CD4-positive, alpha-beta T cell (primary cell): ENCODE measurements around the gene RAB31. TPM values are rescaled to one million over a fixed set of nuclear protein-coding genes. Genes with fewer than 3 reads are reported as not detected.

ENCODE experiments used
- ATAC-seq: fragments of 200-7000 bp; cut with Tn5 transposase; one replicate; pipeline ENCODE4 v1.10.0; 2022; ENCODE audit warnings: mild to moderate bottlenecking; ENCODE audit not compliant: poor library complexity
- CTCF ChIA-PET: fragments of 350-600 bp; sonication (Branson Sonifier 250); formaldehyde crosslinking; loops from one replicate; lab custom pipeline; 2021; ENCODE audit warnings: antibody characterized with exemption, inconsistent platforms; lab: Charles Lee
- POLR2A ChIA-PET: fragments of 350-600 bp; sonication (Branson Sonifier 250); formaldehyde crosslinking; loops from one replicate; lab custom pipeline; 2021; ENCODE audit warnings: antibody characterized with exemption, inconsistent platforms; lab: Charles Lee
- DNase-seq, 14 experiments: peaks; one replicate each; pipeline ENCODE4 v3.0.0-alpha.2; 2013 to 2020; ENCODE audit warnings: mixed read lengths in 2 of 14
- H3K27ac ChIP-seq, 2 donors: one replicate each; pipeline versions ENCODE4 v1.5.1 to v1.7.0; 2013; ENCODE audit warnings: low read length in 2 of 2, low read depth in 1 of 2, mild to moderate bottlenecking in 1 of 2
- H3K27me3 ChIP-seq, 2 experiments: 1 replicate in 1 of 2; 2 replicates in 1 of 2; pipeline versions ENCODE4 v1.6.1 to v1.7.0; 2013; ENCODE audit warnings: low read length in 2 of 2, control low read depth in 1 of 2, mild to moderate bottlenecking in 1 of 2, moderate library complexity in 1 of 2; ENCODE audit not compliant: insufficient read depth in 2 of 2, control insufficient read depth in 1 of 2
- H3K36me3 ChIP-seq: one replicate; pipeline ENCODE4 v1.6.1; 2013; ENCODE audit warnings: low read length, control low read depth; ENCODE audit not compliant: insufficient read depth
- H3K4me1 ChIP-seq: one replicate; pipeline ENCODE4 v1.6.1; 2013; ENCODE audit warnings: low read length, control low read depth; ENCODE audit not compliant: insufficient read depth
- H3K4me3 ChIP-seq: one replicate; pipeline ENCODE4 v1.5.1; 2013; ENCODE audit warnings: mild to moderate bottlenecking, low read length, moderate library complexity
- H3K9me3 ChIP-seq, 2 experiments: 1 replicate in 1 of 2; 2 replicates in 1 of 2; pipeline versions ENCODE4 v1.6.1 to v1.7.0; 2013; ENCODE audit warnings: low read length in 2 of 2, mild to moderate bottlenecking in 2 of 2, control low read depth in 1 of 2, moderate library complexity in 1 of 2; ENCODE audit not compliant: control insufficient read depth in 1 of 2, insufficient read depth in 1 of 2
- H3K27ac Mint-ChIP-seq: one replicate; pipeline ENCODE4 v1.8.0; 2020; ENCODE audit warnings: mixed read lengths
- H3K27me3 Mint-ChIP-seq: one replicate; pipeline ENCODE4 v1.8.0; 2021; ENCODE audit warnings: mixed read lengths
- H3K36me3 Mint-ChIP-seq: one replicate; pipeline ENCODE4 v1.8.0; 2021; ENCODE audit warnings: low read depth, mixed read lengths
- H3K4me1 Mint-ChIP-seq: one replicate; pipeline ENCODE4 v1.8.0; 2021; ENCODE audit warnings: low read depth, mixed read lengths
- H3K4me3 Mint-ChIP-seq: one replicate; pipeline ENCODE4 v1.8.0; 2020; ENCODE audit warnings: mild to moderate bottlenecking, mixed read lengths
- H3K9me3 Mint-ChIP-seq: one replicate; pipeline ENCODE4 v1.8.0; 2020; ENCODE audit warnings: mixed read lengths
- CTCF ChIP-seq: fragments of 200-600 bp; IDR thresholded peaks from one replicate; pipeline ENCODE4 v1.8.0; 2022; ENCODE audit warnings: antibody characterized with exemption, mild to moderate bottlenecking
- intact Hi-C, 2 experiments: fragments of 100-400 bp; cut with DNase I in 1 of 2; cut with micrococcal nuclease in 1 of 2; formaldehyde crosslinking; loops; one replicate each; pipeline versions ENCODE4 v1.15.1 to v1.9.0; 2023 to 2025; cut with DNase I, micrococcal nuclease
- total RNA-seq, 174 experiments: library from RNA in 2 of 174; stranded (reverse) in 2 of 174; gene quantifications; one replicate each; pipeline ENCODE4 v1.2.3 and lab custom pipeline; 2021 to 2026

The RAB31 gene
- total RNA-seq, 2 experiments from 2014 or later = 1.1 to 1.3 TPM

GRCh38 chr18:9862686-9863085 lies 154.6 kb downstream of the RAB31 start:
- H3K9me3 ChIP-seq = peaks cover 15 to 20% of the 10 kb centered on the region in 2 experiments
- POLR2A ChIA-PET = interaction anchor here (0.7 kb wide), 1 partner anchor 13 kb away, joined by 5 read pairs; no protein-coding TSS in a partner anchor
- no peak for ATAC-seq
- no peak overlapping the region for H3K4me3 ChIP-seq
- Mint-ChIP-seq H3K27ac (no peak overlapping the region), H3K4me3 (no peak overlapping the region), H3K27me3 (peaks cover 8% of the 10 kb centered on the region), H3K9me3 (peaks cover 9% of the 10 kb centered on the region), H3K4me1 (no peaks in the 10 kb centered on the region), H3K36me3 (no peaks in the 10 kb centered on the region)
- no peaks in the 10 kb centered on the region for H3K27me3 ChIP-seq
- H3K27ac ChIP-seq = no peak overlapping the region
- H3K4me1 ChIP-seq = no peaks in the 10 kb centered on the region
- no peak for DNase-seq
- intact Hi-C loops = no loop called here
- CTCF ChIA-PET = no interaction called here
- no peak for TF ChIP-seq CTCF
- H3K36me3 ChIP-seq = no peaks in the 10 kb centered on the region

GRCh38 chr18:9863282-9863681 lies 155.2 kb downstream of the RAB31 start:
- H3K27ac Mint-ChIP-seq = no peak overlapping the region
- intact Hi-C loops = no loop called here

GRCh38 chr18:9865764-9866490 lies 157.8 kb downstream of the RAB31 start:
- H3K4me3 ChIP-seq = no peak overlapping the region
- intact Hi-C loops = no loop called here
- H3K27ac Mint-ChIP-seq = no peak overlapping the region
- no peak overlapping the region for H3K27ac ChIP-seq
- H3K36me3 ChIP-seq = no peaks in the 10 kb centered on the region
- no peaks in the 10 kb centered on the region for H3K27me3 ChIP-seq
- POLR2A ChIA-PET = no interaction called here
- peaks cover 20% of the 10 kb centered on the region for H3K27me3 Mint-ChIP-seq
- CTCF ChIA-PET = no interaction called here
- no peak for DNase-seq
- no peaks in the 10 kb centered on the region for H3K4me1 Mint-ChIP-seq
- peaks cover 9% of the 10 kb centered on the region for H3K9me3 Mint-ChIP-seq
- peaks cover 15 to 20% of the 10 kb centered on the region in 2 experiments for H3K9me3 ChIP-seq
- H3K36me3 Mint-ChIP-seq = no peaks in the 10 kb centered on the region
- no peak for ATAC-seq
- no peak for TF ChIP-seq CTCF
- H3K4me3 Mint-ChIP-seq = no peak overlapping the region
- no peaks in the 10 kb centered on the region for H3K4me1 ChIP-seq

More at GRCh38 chr18:9863282-9863681, 155.2 kb downstream of the RAB31 start:
- Histone ChIP-seq H3K27me3 (no peaks in the 10 kb centered on the region), H3K4me3 (no peak overlapping the region), H3K9me3 (peaks cover 15 to 20% of the 10 kb centered on the region in 2 experiments), H3K36me3 (no peaks in the 10 kb centered on the region), H3K27ac (no peak overlapping the region), H3K4me1 (no peaks in the 10 kb centered on the region)
- DNase-seq = no peak
- Mint-ChIP-seq H3K9me3 (peaks cover 9% of the 10 kb centered on the region), H3K4me1 (no peaks in the 10 kb centered on the region), H3K36me3 (no peaks in the 10 kb centered on the region), H3K27me3 (peaks cover 8% of the 10 kb centered on the region), H3K4me3 (no peak overlapping the region)
- CTCF ChIA-PET = no interaction called here
- TF ChIP-seq CTCF = no peak
- ATAC-seq = no peak
- POLR2A ChIA-PET = no interaction called here
